GM18526 (cell line): ENCODE measurements around the gene MIEN1.

ENCODE experiments used
- POLR2A ChIP-seq: IDR thresholded peaks from 3 replicates; pipeline ENCODE4 v1.6.1; 2011; ENCODE audit not compliant: insufficient read length; ENCODE audit errors: extremely low read depth

The MIEN1 gene

GRCh38 chr17:39699818-39700147 is 30.5 kb downstream of the MIEN1 start, which contains the start of gene ERBB2:
TSS of gene ERBB2 (plus strand) at chr17:39700064. CDS start at chr17:39700239, 175 bp downstream.
- no peak for TF ChIP-seq POLR2A

GRCh38 chr17:39697961-39698360 is 32.4 kb downstream of the MIEN1 start:
- no peak for TF ChIP-seq POLR2A

- TF ChIP-seq POLR2A: no peak
These were observed 33.6 kb downstream of the MIEN1 start for GRCh38 chr17:39696731-39697130.

- TF ChIP-seq POLR2A: no peak
These were observed 35.2 kb downstream of the MIEN1 start for GRCh38 chr17:39695089-39695474.

- TF ChIP-seq POLR2A: no peak
These were observed 35.7 kb downstream of the MIEN1 start for GRCh38 chr17:39694593-39694992.

- no peak for TF ChIP-seq POLR2A
These were observed 41.4 kb downstream of the MIEN1 start for GRCh38 chr17:39688945-39689344.

- TF ChIP-seq POLR2A: no peak
These were observed 41.9 kb downstream of the MIEN1 start for GRCh38 chr17:39688475-39688835.

GRCh38 chr17:39687546-39688474 is 42.5 kb downstream of the MIEN1 start, which contains the start of gene PGAP3:
TSS of gene PGAP3 (minus strand) at chr17:39688057. CDS start at chr17:39688014, 43 bp downstream.
- peak; percentile 69 for TF ChIP-seq POLR2A

GRCh38 chr17:39687101-39687545 is 43.2 kb downstream of the MIEN1 start:
- no peak for TF ChIP-seq POLR2A

GRCh38 chr17:39684369-39685192 is 45.8 kb downstream of the MIEN1 start:
- no peak for TF ChIP-seq POLR2A

GRCh38 chr17:39683295-39683939 is 46.9 kb downstream of the MIEN1 start:
- TF ChIP-seq POLR2A: no peak

GRCh38 chr17:39679521-39680192 is 50.7 kb downstream of the MIEN1 start:
- no peak for TF ChIP-seq POLR2A
